IPS DF 4.7 (cell line): Measurements from ENCODE around the gene ZNF423.

Experiments used
- DNase-seq: peaks from one replicate; pipeline ENCODE4 v3.0.0-alpha.2; 2013; ENCODE audit warnings: low spot score; ENCODE audit errors: extremely low read depth

The ZNF423 gene

GRCh38 chr16:49602201-49602975, 253.5 kb downstream of the ZNF423 start:
- DNase-seq: no peak

GRCh38 chr16:49601576-49601975, 254.3 kb downstream of the ZNF423 start:
- DNase-seq: no peak

- DNase-seq: no peak
Measured at GRCh38 chr16:49600976-49601375, 254.9 kb downstream of the ZNF423 start.

GRCh38 chr16:49600536-49600935, 255.4 kb downstream of the ZNF423 start:
- no peak for DNase-seq

GRCh38 chr16:49599704-49600103, 256.2 kb downstream of the ZNF423 start:
- DNase-seq: no peak

- no peak for DNase-seq
Measured at GRCh38 chr16:49599281-49599680, 256.6 kb downstream of the ZNF423 start.

GRCh38 chr16:49598383-49599170, 257.3 kb downstream of the ZNF423 start:
- no peak for DNase-seq

GRCh38 chr16:49597796-49598195, 258.1 kb downstream of the ZNF423 start:
- no peak for DNase-seq

GRCh38 chr16:49596648-49597291, 259.1 kb downstream of the ZNF423 start:
- no peak for DNase-seq

GRCh38 chr16:49596068-49596467, 259.8 kb downstream of the ZNF423 start:
- DNase-seq: no peak

- no peak for DNase-seq
Measured at GRCh38 chr16:49594685-49595498, 261.0 kb downstream of the ZNF423 start.

GRCh38 chr16:49594153-49594552, 261.8 kb downstream of the ZNF423 start:
- DNase-seq: no peak

- DNase-seq: no peak
Measured at GRCh38 chr16:49593424-49594040, 262.4 kb downstream of the ZNF423 start.

- DNase-seq: peak; percentile 49
Measured at GRCh38 chr16:49592546-49593423, 263.1 kb downstream of the ZNF423 start.

- DNase-seq: no peak
Measured at GRCh38 chr16:49590166-49590871, 265.6 kb downstream of the ZNF423 start.

- DNase-seq: no peak
Measured at GRCh38 chr16:49589544-49590031, 266.3 kb downstream of the ZNF423 start.

- DNase-seq: no peak
Measured at GRCh38 chr16:49588729-49589384, 267.1 kb downstream of the ZNF423 start.

- DNase-seq: no peak
Measured at GRCh38 chr16:49588026-49588425, 267.9 kb downstream of the ZNF423 start.

- DNase-seq: no peak
Measured at GRCh38 chr16:49587511-49587910, 268.4 kb downstream of the ZNF423 start.
